NCI-H1694 (cell line): ENCODE measurements around the gene ESR2.
"Not testable (repeated sequence)": the region's sequence is repeated elsewhere in the genome, so short reads cannot be mapped to it uniquely, and the experiment has no call there.

ENCODE experiments used
- DNase-seq: peaks from one replicate; lab custom pipeline; 2025; lab: John Stamatoyannopoulos, UW

Gene ESR2

DNA sequence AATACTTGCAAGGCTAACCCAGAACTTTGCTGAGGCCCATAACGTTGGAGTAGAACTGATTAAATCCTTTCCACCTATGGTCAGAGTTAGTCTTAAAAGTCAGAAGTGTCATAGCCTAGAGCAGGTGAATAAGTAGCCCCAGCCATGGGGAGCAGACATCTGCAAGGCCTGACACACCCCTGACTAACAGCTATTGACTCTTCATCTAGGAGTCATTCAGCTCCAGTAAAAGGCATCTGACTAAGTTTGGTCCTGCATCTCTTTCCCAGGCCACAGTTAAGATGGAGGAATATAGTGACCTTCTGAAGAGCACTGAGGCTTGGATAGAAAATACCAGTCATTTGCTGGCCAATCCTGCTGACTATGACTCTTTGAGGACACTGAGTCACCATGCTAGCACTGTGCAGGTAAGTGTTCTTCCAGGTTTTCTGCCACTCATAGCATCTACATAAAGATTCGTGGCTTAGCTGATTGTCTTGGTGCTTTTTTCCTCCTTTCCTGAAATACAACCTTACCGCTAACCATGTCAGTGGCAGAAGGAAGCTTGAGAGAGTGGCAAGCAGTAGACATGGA, 212.9 kb downstream of the ESR2 start:
- DNase-seq, result no peak

DNA sequence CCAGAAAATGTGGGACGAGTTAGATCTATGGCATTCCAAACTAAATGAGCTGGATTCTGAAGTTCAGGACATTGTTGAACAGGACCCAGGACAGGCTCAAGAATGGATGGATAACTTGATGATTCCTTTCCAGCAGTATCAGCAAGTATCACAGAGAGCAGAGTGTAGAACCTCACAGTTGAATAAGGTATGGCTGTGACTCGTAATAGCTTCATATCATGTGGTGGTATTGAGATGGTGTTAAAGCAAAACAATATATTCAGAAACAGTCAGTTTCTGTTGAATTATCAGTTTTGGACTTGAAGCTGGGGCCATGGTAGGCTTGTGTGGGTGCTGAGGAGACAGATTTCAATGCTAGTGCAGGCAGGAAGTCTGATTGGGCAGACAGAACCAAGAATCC, 213.7 kb downstream of the ESR2 start:
- no peak for DNase-seq

GRCh38 chr14:64075613-64076005, 218.6 kb downstream of the ESR2 start:
- DNase-seq, result no peak

- DNase-seq, result no peak
Measured at GRCh38 chr14:64074961-64075612, 219.1 kb downstream of the ESR2 start.

GRCh38 chr14:64069634-64070359, 224.4 kb downstream of the ESR2 start:
- DNase-seq, result no peak

DNA sequence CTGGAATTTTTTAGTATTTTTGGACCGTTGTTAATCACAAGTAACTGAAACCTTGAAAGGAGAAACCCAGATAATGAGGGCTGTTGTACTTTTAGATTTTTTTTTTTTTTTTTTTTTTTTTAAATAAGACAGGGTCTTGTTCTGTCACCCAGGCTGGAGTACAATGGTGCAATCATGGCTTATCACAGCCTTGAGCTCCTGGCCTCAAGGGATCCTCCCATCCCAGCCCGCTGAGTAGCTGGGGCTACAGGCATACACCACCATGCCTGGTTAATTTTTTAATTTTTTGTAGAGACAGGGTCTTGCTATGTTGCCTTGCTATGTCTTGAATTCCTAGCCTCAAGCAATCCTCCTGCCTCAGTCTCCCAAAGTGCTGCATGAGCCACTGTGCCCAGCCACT, 229.7 kb downstream of the ESR2 start:
- no peak for DNase-seq

- no peak for DNase-seq
Measured at GRCh38 chr14:64062381-64063115, 231.6 kb downstream of the ESR2 start.

DNA sequence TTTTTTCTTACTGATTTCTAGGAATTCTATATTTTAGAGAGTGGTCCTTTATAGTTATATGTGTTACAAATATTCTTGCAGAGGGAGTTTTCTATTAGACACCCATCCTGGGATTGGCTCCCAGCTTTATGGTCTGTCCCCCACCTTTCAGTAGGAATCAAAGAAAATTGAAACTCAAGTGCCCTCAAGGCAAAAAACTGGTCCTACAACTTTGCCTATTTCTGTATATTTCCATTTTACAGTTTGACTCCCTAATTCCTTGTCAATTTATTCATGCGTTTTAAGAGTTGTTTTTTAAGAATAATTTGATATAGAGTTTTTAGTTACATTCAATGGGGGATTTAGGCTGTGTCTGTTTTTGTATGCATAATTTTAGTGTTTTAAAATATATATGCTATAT, 232.5 kb downstream of the ESR2 start:
- no peak for DNase-seq

DNA sequence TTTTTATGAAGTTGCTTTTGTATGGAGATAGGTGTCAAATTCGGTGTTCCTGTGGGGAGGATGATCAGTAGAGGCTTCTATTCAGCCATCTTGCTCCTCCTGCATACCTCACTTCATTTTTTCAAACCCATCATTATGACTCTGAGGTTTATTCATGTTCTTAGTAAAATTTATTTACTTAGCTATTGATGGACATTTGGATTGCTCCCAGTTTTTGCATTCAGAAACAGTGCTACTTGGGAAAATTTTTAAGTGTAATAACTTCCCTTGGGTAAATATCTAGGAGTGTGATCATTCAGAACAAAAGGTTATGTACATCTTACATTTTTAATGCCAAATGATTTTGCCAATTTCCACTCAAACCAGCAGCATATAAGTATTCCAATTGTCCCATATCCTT, 233.1 kb downstream of the ESR2 start:
- DNase-seq, result no peak

GRCh38 chr14:64060648-64061096, 233.5 kb downstream of the ESR2 start:
- DNase-seq, result no peak

- no peak for DNase-seq
Measured at GRCh38 chr14:64060199-64060545, 234.0 kb downstream of the ESR2 start.

DNA sequence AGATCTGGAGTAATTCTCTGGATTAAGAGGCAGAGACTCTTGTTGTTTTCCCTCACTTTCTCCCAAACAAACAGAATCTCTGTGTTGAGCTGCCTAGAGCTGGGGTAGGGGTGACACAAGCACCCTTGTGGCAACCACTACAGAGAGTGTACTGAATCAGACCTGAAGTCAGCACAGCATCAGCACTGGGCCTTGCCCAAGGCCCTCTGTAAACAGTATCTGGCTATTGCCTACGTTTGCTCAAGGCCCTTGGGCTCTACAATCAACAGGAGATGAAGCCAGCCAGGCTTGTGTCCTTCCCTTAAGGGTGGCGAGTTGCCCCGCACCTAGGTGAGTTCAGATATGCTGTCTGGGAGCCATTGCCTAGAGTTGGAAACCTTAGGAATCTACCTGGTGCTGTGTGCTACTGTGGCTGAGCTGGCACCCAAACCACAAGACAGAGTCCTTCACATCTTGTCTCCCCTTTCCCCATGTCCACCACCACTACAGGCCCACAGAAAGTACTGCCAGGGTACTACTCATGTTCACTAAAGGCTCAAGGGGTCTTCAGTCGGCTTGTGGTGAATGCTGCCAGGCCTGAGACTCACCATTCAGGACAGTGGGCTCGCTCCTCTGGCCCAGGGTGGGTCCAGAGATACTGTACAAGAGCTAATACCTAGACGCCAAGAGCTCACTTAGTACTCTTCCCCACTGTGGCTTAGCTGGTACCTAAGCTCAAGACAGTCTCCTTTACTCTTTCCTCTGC, 234.5 kb downstream of the ESR2 start:
- DNase-seq, result no peak

DNA sequence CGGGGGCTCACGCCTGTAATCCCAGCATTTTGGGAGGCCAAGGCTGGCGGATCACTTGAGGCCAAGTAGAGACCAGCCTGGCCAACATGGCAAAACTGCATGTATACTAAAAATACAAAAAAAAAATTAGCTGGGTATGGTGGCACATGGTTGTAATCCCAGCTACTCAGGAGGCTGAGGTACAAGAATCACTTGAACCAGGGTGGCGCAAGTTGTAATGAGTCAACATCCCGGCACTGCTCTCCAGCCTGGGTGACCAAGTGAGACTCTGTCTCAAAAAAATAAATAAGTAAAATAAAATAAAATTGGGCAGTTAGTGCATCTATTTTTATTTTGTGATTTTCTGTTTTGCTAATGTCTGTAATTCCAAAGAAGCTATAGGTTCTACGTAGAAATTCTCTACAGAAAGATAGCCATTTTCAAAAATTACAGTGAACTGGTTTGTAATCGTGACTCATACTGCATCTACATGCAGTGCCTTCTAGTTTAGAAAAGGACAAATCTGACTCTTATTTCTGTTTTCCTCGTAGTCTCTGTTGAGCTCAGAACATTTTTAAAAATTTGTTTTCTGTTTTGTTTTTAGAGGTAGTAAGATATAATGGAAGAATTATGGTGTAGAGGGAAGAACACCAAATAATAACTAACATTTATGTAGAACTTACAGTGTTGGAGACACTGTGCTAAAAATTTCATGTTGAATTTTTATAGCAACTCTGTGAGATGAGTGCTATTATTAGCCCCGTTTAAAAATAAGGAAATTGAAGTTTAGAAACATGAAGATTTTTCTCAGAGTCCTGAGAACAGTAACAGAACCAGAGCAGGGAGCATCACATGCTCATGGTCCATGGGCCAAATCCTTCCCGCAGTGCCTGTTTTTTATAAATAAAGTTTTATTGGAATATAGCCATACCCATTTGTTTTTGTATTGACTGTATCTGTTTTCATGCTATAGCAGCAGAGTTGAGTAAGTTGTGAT, 240.2 kb downstream of the ESR2 start:
- DNase-seq, result no peak

- no peak for DNase-seq
Measured at GRCh38 chr14:64049616-64050381, 244.4 kb downstream of the ESR2 start.

DNA sequence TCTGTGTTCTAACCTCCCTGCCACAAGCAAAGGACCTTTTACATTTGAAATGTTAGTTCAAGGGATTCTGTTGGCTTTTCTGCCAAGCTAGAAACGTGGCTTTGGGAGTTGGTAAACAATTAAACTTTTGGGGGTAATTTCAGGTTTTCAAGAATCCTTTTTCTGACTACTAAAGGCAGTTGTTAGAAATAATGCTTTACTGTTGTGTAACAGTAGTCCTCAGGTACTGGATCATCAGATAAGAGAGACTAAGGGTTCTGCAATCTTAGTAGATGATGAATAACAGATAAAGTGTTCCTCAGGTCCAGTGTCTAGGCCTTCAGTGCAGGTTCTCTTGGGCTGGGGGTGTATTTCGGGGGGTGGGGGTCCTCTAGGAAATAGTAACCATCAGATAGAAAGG, 249.1 kb downstream of the ESR2 start:
- DNase-seq, result no peak

DNA sequence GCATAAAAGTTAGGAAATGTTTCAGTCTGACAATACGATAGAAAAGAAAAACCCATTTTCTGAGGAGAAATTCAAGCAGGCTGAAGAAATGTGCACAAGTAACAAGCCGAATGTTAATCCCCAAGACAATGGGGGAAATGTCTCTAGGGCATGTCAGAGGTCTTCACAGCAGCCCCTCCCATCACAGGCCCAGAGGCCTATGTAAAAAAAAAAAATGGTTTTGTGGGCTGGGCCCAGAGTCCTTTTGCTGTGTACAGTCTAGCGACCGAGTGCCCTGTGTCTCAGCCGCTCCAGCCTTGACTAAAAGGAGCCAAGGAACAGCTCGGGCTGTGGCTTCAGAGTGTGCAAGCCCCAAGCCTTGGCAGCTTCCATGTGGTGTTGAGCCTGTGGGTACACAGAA, 250.9 kb downstream of the ESR2 start:
- DNase-seq, result not testable (repeated sequence)

DNA sequence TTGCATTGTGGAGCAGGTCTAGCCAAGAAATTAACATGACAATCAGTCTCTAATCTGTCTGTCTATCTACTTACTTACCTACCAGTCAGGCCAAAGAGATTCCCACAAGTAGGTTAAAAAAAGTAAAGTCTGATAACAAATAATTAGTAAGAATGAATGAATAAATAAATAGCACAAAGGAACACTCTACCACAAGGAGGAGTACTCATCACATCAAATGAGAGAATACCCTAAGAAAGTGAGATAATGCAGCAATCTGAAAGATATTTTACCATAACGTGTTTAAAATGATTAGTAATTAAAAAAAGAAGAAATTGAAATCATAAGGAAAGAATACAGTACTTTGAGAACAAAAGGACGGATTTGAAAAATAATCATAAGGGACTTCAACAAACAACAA, 254.1 kb downstream of the ESR2 start:
- no peak for DNase-seq

DNA sequence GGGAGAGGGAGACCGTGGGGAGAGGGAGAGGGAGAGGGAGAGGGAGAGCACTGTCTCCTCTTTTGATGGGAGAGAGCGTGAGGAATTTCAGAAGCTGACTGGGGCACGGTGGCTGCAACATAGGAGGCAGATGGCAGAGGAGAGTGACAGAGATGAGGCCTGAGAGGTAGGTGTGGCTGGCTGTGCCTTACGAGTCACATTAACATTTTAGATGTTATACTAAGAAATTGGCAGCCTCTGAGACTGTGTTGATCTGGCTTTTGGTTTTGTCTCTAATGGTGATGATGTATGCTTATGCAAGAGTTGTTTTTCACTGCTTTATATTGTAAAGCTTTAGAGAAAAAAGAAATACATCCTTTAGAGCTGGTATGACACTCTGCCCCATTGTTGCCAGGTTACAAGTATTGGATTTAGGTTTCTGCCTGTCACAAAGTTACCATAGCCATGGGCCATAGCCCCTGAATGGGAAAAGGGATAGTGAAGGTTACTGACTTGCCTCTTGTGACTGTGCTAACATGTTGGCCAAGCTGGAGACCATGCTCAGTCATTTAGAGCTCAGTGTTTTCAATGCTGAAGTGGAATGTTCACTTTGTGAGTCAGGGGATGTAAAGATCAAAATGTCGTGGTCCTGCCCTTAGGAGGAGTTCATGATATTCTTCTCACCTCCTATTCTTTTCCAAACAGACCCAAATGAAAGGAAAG, 255.2 kb downstream of the ESR2 start:
- DNase-seq, result no peak
